A549 (cell line): ENCODE measurements around the gene R3HDML. TPM values are rescaled to one million over a fixed set of nuclear protein-coding genes. Genes with fewer than 3 reads are reported as not detected.

Experiments
- ATOH8 ChIP-seq: fragments of 250-450 bp; sonication (Bioruptor Pico); IDR thresholded peaks from 2 replicates; pipeline ENCODE4 v1.5.0; 2020; ENCODE audit warnings: low read depth, mild to moderate bottlenecking, moderate library complexity
- CBX2 ChIP-seq: fragments of 200-600 bp; sonication (generic); IDR thresholded peaks from 2 replicates; pipeline ENCODE4 v1.6.1; 2016; ENCODE audit warnings: low read depth, mild to moderate bottlenecking, borderline replicate concordance
- CEBPB ChIP-seq, 2 experiments: fragments of >200 bp in 1 of 2; sonication (Bioruptor Twin) in 1 of 2; formaldehyde crosslinking in 1 of 2; IDR thresholded peaks; 2 replicates each; pipeline ENCODE4 v1.6.1; 2012 to 2016
- CTCF ChIP-seq: fragments of >200 bp; sonication (Bioruptor Twin); formaldehyde crosslinking; IDR thresholded peaks from 3 replicates; pipeline ENCODE4 v1.5.1; 2016
- E2F6 ChIP-seq: IDR thresholded peaks from 2 replicates; pipeline ENCODE4 v1.6.1; 2012; ENCODE audit warnings: low read depth, borderline replicate concordance
- ELK1 ChIP-seq: fragments of 150-350 bp; IDR thresholded peaks from 2 replicates; pipeline ENCODE4 v1.6.1; 2014; ENCODE audit warnings: low read depth, mild to moderate bottlenecking, low read length
- EP300 ChIP-seq, 2 experiments: fragments of >200 bp; sonication (Bioruptor Twin); formaldehyde crosslinking; IDR thresholded peaks; 2 replicates in 1 of 2; 3 replicates in 1 of 2; pipeline ENCODE4 v1.6.1; 2016 to 2017
- FOSL2 ChIP-seq, 2 experiments: fragments of 450-650 bp in 1 of 2; fragments of >200 bp in 1 of 2; sonication (Bioruptor Twin) in 1 of 2; formaldehyde crosslinking; IDR thresholded peaks; 2 replicates each; pipeline versions ENCODE4 v1.5.0 to v1.6.1; 2016 to 2020; ENCODE audit warnings: mild to moderate bottlenecking in 1 of 2, moderate library complexity in 1 of 2
- HOXA7 ChIP-seq: fragments of 250-450 bp; sonication (Bioruptor Pico); IDR thresholded peaks from 2 replicates; pipeline ENCODE4 v1.5.0; 2020; ENCODE audit warnings: mild to moderate bottlenecking, moderate library complexity
- HOXB13 ChIP-seq: fragments of 250-450 bp; sonication (Bioruptor Pico); IDR thresholded peaks from 2 replicates; pipeline ENCODE4 v1.5.0; 2020; ENCODE audit warnings: low read depth, mild to moderate bottlenecking, moderate library complexity
- HOXB5 ChIP-seq: fragments of 250-450 bp; sonication (Bioruptor Pico); IDR thresholded peaks from 2 replicates; pipeline ENCODE4 v1.5.0; 2020; ENCODE audit warnings: mild to moderate bottlenecking, moderate library complexity
- KDM1A ChIP-seq: fragments of 200-600 bp; sonication (generic); IDR thresholded peaks from 2 replicates; pipeline ENCODE4 v1.6.1; 2016; ENCODE audit warnings: low read depth, mild to moderate bottlenecking
- MAX ChIP-seq: IDR thresholded peaks from 2 replicates; pipeline ENCODE4 v1.6.1; 2012
- NFE2L2 ChIP-seq: fragments of 150-350 bp; conservative IDR thresholded peaks from 2 replicates; pipeline ENCODE4 v1.6.1; 2014; ENCODE audit warnings: low read length
- NPAS2 ChIP-seq: fragments of 250-450 bp; sonication (Bioruptor Pico); IDR thresholded peaks from 2 replicates; pipeline ENCODE4 v1.8.0; 2022; ENCODE audit warnings: mild to moderate bottlenecking, moderate library complexity, borderline replicate concordance
- NR3C1 ChIP-seq: fragments of >200 bp; sonication (Bioruptor Twin); formaldehyde crosslinking; IDR thresholded peaks from 3 replicates; pipeline ENCODE4 v1.6.1; 2017
- POLR2A ChIP-seq: IDR thresholded peaks from 2 replicates; pipeline ENCODE4 v1.6.1; 2012; ENCODE audit warnings: mild to moderate bottlenecking, low read length
- REST ChIP-seq: fragments of 200-600 bp; sonication (generic); IDR thresholded peaks from 2 replicates; pipeline ENCODE4 v1.6.1; 2016; ENCODE audit warnings: antibody characterized with exemption, mild to moderate bottlenecking, moderate library complexity
- RFX5 ChIP-seq: fragments of 450-650 bp; IDR thresholded peaks from 2 replicates; pipeline ENCODE4 v1.7.1; 2014; ENCODE audit warnings: antibody characterized with exemption, mild to moderate bottlenecking, moderate library complexity
- RNF2 ChIP-seq: fragments of 200-600 bp; sonication (generic); IDR thresholded peaks from 2 replicates; pipeline ENCODE4 v1.6.1; 2016; ENCODE audit warnings: low read depth, mild to moderate bottlenecking, antibody characterized with exemption, moderate library complexity, borderline replicate concordance
- TP53 ChIP-seq: fragments of 250-450 bp; sonication (Bioruptor Pico); IDR thresholded peaks from 2 replicates; pipeline ENCODE4 v1.5.0; 2021; ENCODE audit warnings: mild to moderate bottlenecking, moderate library complexity
- ZC3H11A ChIP-seq: fragments of 450-650 bp; IDR thresholded peaks from 2 replicates; pipeline ENCODE4 v1.6.1; 2014; ENCODE audit warnings: antibody characterized with exemption, mild to moderate bottlenecking
- ZSCAN20 ChIP-seq: fragments of 250-450 bp; sonication (Bioruptor Pico); IDR thresholded peaks from 2 replicates; pipeline ENCODE4 v1.8.0; 2022; ENCODE audit warnings: mild to moderate bottlenecking, moderate library complexity
- polyA plus RNA-seq, 4 experiments: library from polyadenylated mRNA; depleted of rRNA in 3 of 4; stranded (reverse); fragments of >200 nt; fragmentation: RNase III in 1 of 4; extraction: RNeasy Plus Mini Kit Qiagen cat#74134 plus additional on column Dnase treatment in 1 of 4; gene quantifications; 2 replicates in 3 of 4; 3 replicates in 1 of 4; pipeline ENCODE4 v1.2.3, GENCODE V29; 2011 to 2017

R3HDML gene
- polyA plus RNA-seq, 2 of the 4 experiments (the other 2 are of a cell fraction) = 0.96 to 1.2 TPM

- no peak for TF ChIP-seq HOXA7 (CRISPR knock-in tag)
- TF ChIP-seq ATOH8 (CRISPR knock-in tag) = no peak
- no peak for TF ChIP-seq NR3C1
- TF ChIP-seq HOXB5 (CRISPR knock-in tag) = no peak
- TF ChIP-seq REST = no peak
- TF ChIP-seq CEBPB (IDR thresholded peaks at IDR 0.05) = peak; percentile 80 to 86
- no peak for TF ChIP-seq ZSCAN20 (CRISPR knock-in tag)
- no peak for TF ChIP-seq POLR2A
- TF ChIP-seq ZC3H11A = no peak
- TF ChIP-seq RNF2 = no peak
- no peak for TF ChIP-seq TP53 (CRISPR knock-in tag)
- no peak for TF ChIP-seq ELK1
- no peak for TF ChIP-seq E2F6
- TF ChIP-seq FOSL2 (IDR thresholded peaks at IDR 0.05) = no peak
- TF ChIP-seq FOSL2 (CRISPR knock-in tag; IDR thresholded peaks at IDR 0.05) = peak; percentile 16; the same call in 1 of the 2 replicates
- no peak for TF ChIP-seq MAX
- TF ChIP-seq EP300 (IDR thresholded peaks at IDR 0.05) = peak; percentile 85 to 92; a peak in 3 of 5 replicates
- TF ChIP-seq KDM1A = peak; percentile 97
- no peak; the same call in 1 of the 2 replicates for TF ChIP-seq HOXB13 (CRISPR knock-in tag)
- TF ChIP-seq RFX5 = no peak
- no peak for TF ChIP-seq NFE2L2
- no peak for TF ChIP-seq NPAS2 (CRISPR knock-in tag)
- TF ChIP-seq CTCF = no peak
- TF ChIP-seq CBX2 = no peak
- TF ChIP-seq, all 56 proteins: peak for 11
These were observed 58.0 kb downstream of the R3HDML start (continued) for GRCh38 chr20:44394702-44395460.
